Prostate gland (tissue), 2 donors: ENCODE measurements around the gene ZNF319.

Source experiments
- CTCF ChIP-seq, 4 experiments: fragments of 200-600 bp in 2 of 4; fragments of 450-650 bp in 2 of 4; sonication (generic) in 2 of 4; IDR thresholded peaks; 1 replicate in 3 of 4; 2 replicates in 1 of 4; pipeline ENCODE4 v1.5.1; 2016 to 2019; ENCODE audit warnings: antibody characterized with exemption in 4 of 4, mild to moderate bottlenecking in 2 of 4, moderate library complexity in 2 of 4
- POLR2A ChIP-seq: fragments of 450-650 bp; IDR thresholded peaks from one replicate; pipeline ENCODE4 v1.6.1; 2016; ENCODE audit warnings: antibody characterized with exemption, mild to moderate bottlenecking
- POLR2AphosphoS5 ChIP-seq: sonication (generic); formaldehyde crosslinking; IDR thresholded peaks from one replicate; pipeline ENCODE4 v1.6.1; 2017; ENCODE audit warnings: antibody characterized with exemption

DNA sequence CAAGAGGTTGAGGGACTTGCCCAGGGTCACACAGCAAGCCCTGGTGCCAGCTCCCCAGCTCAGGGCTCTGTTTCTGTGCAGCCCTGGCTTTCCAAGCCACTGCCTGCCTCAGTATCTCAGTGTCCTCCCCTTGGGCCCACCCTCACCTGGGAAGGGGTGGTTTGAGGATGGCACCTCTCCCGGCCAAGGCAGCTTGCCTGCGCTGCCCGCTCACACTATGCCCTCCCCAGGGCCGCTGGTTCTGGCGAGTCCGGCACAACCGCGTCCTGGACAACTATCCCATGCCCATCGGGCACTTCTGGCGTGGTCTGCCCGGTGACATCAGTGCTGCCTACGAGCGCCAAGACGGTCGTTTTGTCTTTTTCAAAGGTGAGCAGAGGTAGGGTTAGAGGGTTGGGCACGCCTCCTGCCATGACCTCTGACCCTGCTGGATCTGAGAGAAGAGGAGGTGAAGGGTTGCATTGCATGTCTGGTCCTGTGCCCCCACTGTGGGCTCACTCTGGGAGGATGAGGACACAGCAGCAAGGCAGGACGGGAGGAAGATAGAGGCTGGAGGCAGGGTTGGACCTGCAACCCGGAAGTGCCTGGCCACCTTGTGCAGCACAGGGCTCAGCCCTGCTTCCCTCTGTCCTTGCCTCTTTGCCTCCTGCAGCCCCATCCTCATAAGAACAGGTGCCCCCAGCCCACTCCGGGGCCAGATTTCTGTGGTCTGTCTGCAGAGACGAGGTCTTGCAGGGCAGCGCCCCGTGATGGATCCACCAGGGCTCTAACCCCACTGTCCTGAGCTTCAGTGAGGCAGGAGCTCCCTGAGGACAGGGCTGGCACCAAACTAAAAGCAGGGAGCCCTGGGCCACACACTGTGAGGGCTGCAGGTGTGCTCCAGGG lies 41.8 kb upstream of the ZNF319 start:
- TF ChIP-seq CTCF (IDR thresholded peaks at IDR 0.05), result no peak
- TF ChIP-seq POLR2AphosphoS5, result no peak
- TF ChIP-seq POLR2A, result no peak
